HCT116 (cell line): ENCODE measurements around the gene SRSF7. TPM values are rescaled to one million over a fixed set of nuclear protein-coding genes. Genes with fewer than 3 reads are reported as not detected.
A peak's percentile ranks its signal among the peaks of the same experiment; 100 is the strongest.

Experiments used
- ATAC-seq: fragments of 200-7000 bp; cut with Tn5 transposase; 2 replicates; pipeline ENCODE4 v1.9.1; 2020; ENCODE audit warnings: mild to moderate bottlenecking, moderate library complexity
- BruUV-seq: library from RNA; stranded (reverse); fragments of 400-500 nt; replicated peaks from 2 replicates; lab custom pipeline; 2021; lab: Mats Ljungman, UMichigan
- CTCF ChIA-PET: fragments of 300-600 bp; sonication (Branson Sonifier 250); formaldehyde crosslinking; loops from one replicate; lab custom pipeline; 2021; ENCODE audit warnings: antibody characterized with exemption; lab: Charles Lee
- POLR2A ChIA-PET: fragments of 300-600, 350-600 bp; sonication (Branson Sonifier 250); formaldehyde crosslinking; loops from one replicate; lab custom pipeline; 2021; ENCODE audit warnings: antibody characterized with exemption; lab: Charles Lee
- RAD21 ChIA-PET, 2 experiments: fragments of 300-600 bp; sonication (Branson Sonifier 250); formaldehyde crosslinking; loops; one replicate each; lab custom pipeline; 2023; ENCODE audit warnings: low total read pairs in 2 of 2; ENCODE audit not compliant: uncharacterized antibody in 2 of 2, unreplicated experiment in 2 of 2, low non-redundant PET in 1 of 2; lab: Charles Lee
- DNase-seq: peaks from one replicate; pipeline ENCODE4 v3.0.0-alpha.2; 2010; ENCODE audit warnings: low read depth, low spot score
- H2AFZ ChIP-seq: fragments of 200-600 bp; shearing (Covaris generic), sonication (generic); 2 replicates; pipeline ENCODE4 v1.6.1; 2017; ENCODE audit warnings: low read depth, mixed run types, mixed read lengths, antibody characterized with exemption, low read length; ENCODE audit not compliant: poor library complexity, severe bottlenecking
- H3K27ac ChIP-seq: 2 replicates; pipeline ENCODE4 v1.5.1; 2012; ENCODE audit warnings: low read depth, low read length
- H3K27me3 ChIP-seq: fragments of 200-600 bp; sonication (generic); 2 replicates; pipeline ENCODE4 v1.6.1; 2016; ENCODE audit warnings: mixed run types, low read length, mixed read lengths; ENCODE audit not compliant: insufficient read depth
- H3K36me3 ChIP-seq, 2 experiments: fragments of 200-500 bp in 1 of 2; fragments of 200-600 bp in 1 of 2; sonication (Bioruptor generic) in 1 of 2; sonication (generic) in 1 of 2; 2 replicates each; pipeline versions ENCODE4 v1.5.1 to v1.6.1; 2014 to 2016; ENCODE audit warnings: low read length in 2 of 2, inconsistent platforms in 1 of 2, mixed read lengths in 1 of 2, mixed run types in 1 of 2; ENCODE audit not compliant: insufficient read depth in 2 of 2, control insufficient read depth in 1 of 2
- H3K4me1 ChIP-seq, 2 experiments: fragments of 200-600 bp in 1 of 2; sonication (generic) in 1 of 2; 2 replicates each; pipeline versions ENCODE4 v1.5.1 to v1.6.1; 2012 to 2017; ENCODE audit warnings: low read length in 2 of 2, inconsistent platforms in 1 of 2, mild to moderate bottlenecking in 1 of 2, mixed read lengths in 1 of 2, mixed run types in 1 of 2, moderate library complexity in 1 of 2; ENCODE audit not compliant: insufficient read depth in 2 of 2, control insufficient read depth in 1 of 2
- H3K4me2 ChIP-seq: fragments of 200-600 bp; sonication (generic); 2 replicates; pipeline ENCODE4 v1.6.1; 2017; ENCODE audit warnings: mixed run types, low read length, mixed read lengths
- H3K4me3 ChIP-seq, 2 experiments: fragments of 200-600 bp in 1 of 2; sonication (generic) in 1 of 2; replicated peaks in 1 of 2; 2 replicates each; pipeline ENCODE4 v1.5.1; 2011 to 2016; ENCODE audit warnings: low read length in 2 of 2, control low read depth in 1 of 2, low read depth in 1 of 2, mild to moderate bottlenecking in 1 of 2, mixed read lengths in 1 of 2, mixed run types in 1 of 2
- H3K79me2 ChIP-seq: fragments of 200-600 bp; sonication (generic); 2 replicates; pipeline ENCODE4 v1.6.1; 2017; ENCODE audit warnings: mild to moderate bottlenecking, mixed run types, low read length, moderate library complexity, mixed read lengths; ENCODE audit not compliant: insufficient read depth
- H3K9ac ChIP-seq: fragments of 200-600 bp; sonication (generic); 2 replicates; pipeline ENCODE4 v1.6.1; 2016; ENCODE audit warnings: low read length, mixed read lengths
- H3K9me2 ChIP-seq: fragments of 200-600 bp; sonication (generic), shearing (Covaris generic); 2 replicates; pipeline ENCODE4 v1.6.1; 2017; ENCODE audit warnings: mixed run types, mild to moderate bottlenecking, moderate library complexity; ENCODE audit not compliant: insufficient read depth
- H3K9me3 ChIP-seq, 2 experiments: fragments of 200-500 bp in 1 of 2; fragments of 200-600 bp in 1 of 2; sonication (Bioruptor generic) in 1 of 2; sonication (generic) in 1 of 2; 2 replicates each; pipeline ENCODE4 v1.6.1; 2014 to 2017; ENCODE audit warnings: low read length in 2 of 2, mixed read lengths in 2 of 2, inconsistent platforms in 1 of 2, low read depth in 1 of 2, mild to moderate bottlenecking in 1 of 2, mixed run types in 1 of 2, moderate library complexity in 1 of 2; ENCODE audit not compliant: control insufficient read depth in 1 of 2, insufficient read depth in 1 of 2
- H4K20me1 ChIP-seq: fragments of 200-600 bp; sonication (generic), shearing (Covaris generic); 2 replicates; pipeline ENCODE4 v1.6.1; 2017; ENCODE audit warnings: mixed run types, mild to moderate bottlenecking, moderate library complexity; ENCODE audit not compliant: insufficient read depth
- ATF3 ChIP-seq: IDR thresholded peaks from 2 replicates; pipeline ENCODE4 v1.6.1; 2012
- CTCF ChIP-seq, 3 experiments: fragments of 200-600 bp in 1 of 3; sonication (generic) in 1 of 3; IDR thresholded peaks in 2 of 3; conservative IDR thresholded peaks in 1 of 3; 2 replicates each; pipeline ENCODE4 v1.5.1; 2012 to 2017; ENCODE audit warnings: low read depth in 2 of 3, low read length in 2 of 3, antibody characterized with exemption in 1 of 3, borderline replicate concordance in 1 of 3, control low read depth in 1 of 3, mild to moderate bottlenecking in 1 of 3, mixed read lengths in 1 of 3, mixed run types in 1 of 3, moderate library complexity in 1 of 3; ENCODE audit not compliant: insufficient read depth in 1 of 3
- ELF1 ChIP-seq: IDR thresholded peaks from 2 replicates; pipeline ENCODE4 v1.6.1; 2012; ENCODE audit warnings: low read depth, borderline replicate concordance
- JUND ChIP-seq: IDR thresholded peaks from 2 replicates; pipeline ENCODE4 v1.6.1; 2012
- POLR2AphosphoS5 ChIP-seq: IDR thresholded peaks from 2 replicates; pipeline ENCODE4 v1.6.1; 2011; ENCODE audit warnings: mild to moderate bottlenecking, low read depth, low read length, moderate library complexity
- REST ChIP-seq: IDR thresholded peaks from 2 replicates; pipeline ENCODE4 v1.6.1; 2012; ENCODE audit warnings: low read depth
- ZNF274 ChIP-seq: fragments of 200-500 bp; sonication (Bioruptor generic); IDR thresholded peaks from 2 replicates; pipeline ENCODE4 v1.6.1; 2014; ENCODE audit warnings: mild to moderate bottlenecking, low read depth, low read length, inconsistent platforms
- intact Hi-C: fragments of 100-400 bp; cut with micrococcal nuclease; formaldehyde crosslinking; loops from 2 replicates; pipeline ENCODE4 v1.10.0; 2022
- total RNA-seq: library from RNA; stranded (reverse); gene quantifications from one replicate; pipeline ENCODE4 v1.2.1, GENCODE V29; 2021; ENCODE audit not compliant: unreplicated experiment

SRSF7 gene
- total RNA-seq, 1 experiment from 2014 or later: 215 TPM

GRCh38 chr2:38747007-38747424, 4.1 kb downstream of the SRSF7 start:
- ChIA-PET RAD21 (no interaction called here), CTCF (no interaction called here), POLR2A (no interaction called here)
- Histone ChIP-seq H2AFZ (no peak overlapping the region), H3K9me2 (no peaks in the 10 kb centered on the region), H3K27me3 (no peaks in the 10 kb centered on the region), H4K20me1 (peaks cover 77% of the 10 kb centered on the region; the same call in 1 of the 2 replicates), H3K79me2 (peaks cover 91% of the 10 kb centered on the region), H3K9ac (no peak overlapping the region), H3K27ac (no peak overlapping the region), H3K4me3 (no peak overlapping the region), H3K9me3 (no peaks in the 10 kb centered on the region), H3K4me1 (peaks cover 8 to 14% of the 10 kb centered on the region in 2 experiments), H3K36me3 (peaks cover 64 to 75% of the 10 kb centered on the region in 2 experiments), H3K4me2 (no peak overlapping the region)
- no TSS peak for BruUV-seq
- DNase-seq: no peak
- TF ChIP-seq ATF3 (no peak), CTCF (IDR thresholded peaks at IDR 0.05 in 2 of 3, conservative IDR thresholded peaks at IDR 0.05 in 1 of 3; ENCODE audit: borderline replicate concordance in 1 of 3, insufficient read depth in 1 of 3, low read depth in 2 of 3, low read length in 2 of 3) (no peak), ZNF274 (no peak), JUND (no peak), POLR2AphosphoS5 (peak; percentile 27)
- intact Hi-C loops: no loop called here
- no peak for ATAC-seq

- Histone ChIP-seq H3K36me3 (peaks cover 64 to 72% of the 10 kb centered on the region in 2 experiments), H3K4me2 (no peak overlapping the region), H4K20me1 (peaks cover 79% of the 10 kb centered on the region; the same call in 1 of the 2 replicates), H3K9ac (no peak overlapping the region), H3K27ac (no peak overlapping the region), H3K9me3 (no peaks in the 10 kb centered on the region), H3K9me2 (no peaks in the 10 kb centered on the region), H3K4me3 (no peak overlapping the region), H3K27me3 (no peaks in the 10 kb centered on the region), H3K4me1 (peaks cover 2 to 7% of the 10 kb centered on the region in 2 experiments; a peak in 2 of 4 replicates), H3K79me2 (peaks cover 98% of the 10 kb centered on the region), H2AFZ (no peak overlapping the region)
- intact Hi-C loops: no loop called here
- ChIA-PET POLR2A (no interaction called here), CTCF (no interaction called here), RAD21 (no interaction called here)
- no TSS peak for BruUV-seq
- no peak for ATAC-seq
- TF ChIP-seq JUND (no peak), ELF1 (no peak), ATF3 (no peak), CTCF (IDR thresholded peaks at IDR 0.05 in 2 of 3, conservative IDR thresholded peaks at IDR 0.05 in 1 of 3; ENCODE audit: borderline replicate concordance in 1 of 3, insufficient read depth in 1 of 3, low read depth in 2 of 3, low read length in 2 of 3) (no peak), REST (no peak), POLR2AphosphoS5 (0 out of 2 replicates have a peak, but pooled peaks have one; percentile 6)
- DNase-seq: no peak
These were observed 5.9 kb downstream of the SRSF7 start for GRCh38 chr2:38745267-38745666.
